GM12878 (cell line): Measurements from ENCODE around the gene B4GALT5. TPM values are rescaled to one million over a fixed set of nuclear protein-coding genes. Genes with fewer than 3 reads are reported as not detected.

Experiments
- BCL3 ChIP-seq: IDR thresholded peaks from 2 replicates; pipeline ENCODE4 v1.6.1; 2011; ENCODE audit warnings: borderline replicate concordance, low read depth, mild to moderate bottlenecking, moderate library complexity, low read length; ENCODE audit not compliant: insufficient read depth, poor library complexity, severe bottlenecking
- CHD2 ChIP-seq: IDR thresholded peaks from 2 replicates; pipeline ENCODE4 v1.6.1; 2011; ENCODE audit warnings: low read depth, low read length, improper control_type of control experiment, borderline replicate concordance
- CREM ChIP-seq: IDR thresholded peaks from 2 replicates; pipeline ENCODE4 v1.6.1; 2014; ENCODE audit warnings: antibody characterized with exemption, low read depth
- MEF2A ChIP-seq: IDR thresholded peaks from 2 replicates; pipeline ENCODE4 v1.6.1; 2011; ENCODE audit warnings: low read depth, mild to moderate bottlenecking, low read length, moderate library complexity; ENCODE audit not compliant: insufficient read depth
- NRF1 ChIP-seq: conservative IDR thresholded peaks from 2 replicates; pipeline ENCODE4 v1.6.1; 2011; ENCODE audit warnings: mild to moderate bottlenecking, low read depth, low read length, improper control_type of control experiment
- RAD21 ChIP-seq: IDR thresholded peaks from 2 replicates; pipeline ENCODE4 v1.6.1; 2011; ENCODE audit warnings: mild to moderate bottlenecking, low read depth, low read length, moderate library complexity; ENCODE audit not compliant: insufficient read depth
- ZNF24 ChIP-seq: fragments of 450-650 bp; IDR thresholded peaks from 2 replicates; pipeline ENCODE4 v1.6.1; 2017; ENCODE audit warnings: antibody characterized with exemption, mild to moderate bottlenecking
- ZNF687 ChIP-seq: fragments of 450-650 bp; IDR thresholded peaks from 2 replicates; pipeline ENCODE4 v1.6.1; 2017; ENCODE audit warnings: mild to moderate bottlenecking, moderate library complexity
- ZZZ3 ChIP-seq: IDR thresholded peaks from 2 replicates; pipeline ENCODE4 v1.6.1; 2011; ENCODE audit warnings: low read depth; ENCODE audit not compliant: control insufficient read depth, insufficient read length
- polyA plus RNA-seq, 11 experiments: library from polyadenylated mRNA; depleted of rRNA in 4 of 11; unstranded in 6 of 11; stranded (reverse) in 5 of 11; fragments of >200 nt; fragmentation: Nextera tagmentation in 4 of 11; fragmentation: Illumina TruSeq in 1 of 11; extraction: Ambion mirVana in 4 of 11; extraction: Trizol in 1 of 11; gene quantifications; 1 replicate in 1 of 11; 2 replicates in 10 of 11; pipeline versions ENCODE4 v1.2.1 to v1.2.3, GENCODE V29; 2011 to 2016; ENCODE audit warnings: inconsistent platforms in 2 of 11, missing spikeins in 2 of 11, low read depth in 1 of 11
- total RNA-seq, 4 experiments: library from RNA; depleted of rRNA in 3 of 4; stranded (reverse); fragments of >200 nt in 3 of 4; fragmentation: Illumina TruSeq in 1 of 4; extraction: Trizol in 1 of 4; gene quantifications; 2 replicates each; pipeline versions ENCODE4 v1.2.1 to v1.2.3, GENCODE V29; 2013 to 2021

The B4GALT5 gene
- total and polyA plus RNA-seq, 10 of the 15 experiments (the other 5 are each of a cell fraction or from before 2014, with no cell fraction given) = 2.0 to 55.5 (median 20.2) TPM

GRCh38 chr20:49664612-49665313 lies 48.9 kb downstream of the B4GALT5 start (continued):
- TF ChIP-seq ZNF687 = no peak
- TF ChIP-seq BCL3 = no peak
- TF ChIP-seq ZNF24 = no peak
- no peak for TF ChIP-seq RAD21
- TF ChIP-seq MEF2A = no peak
- TF ChIP-seq ZZZ3 = no peak
- no peak for TF ChIP-seq CREM
- TF ChIP-seq NRF1 = no peak
- TF ChIP-seq CHD2 = no peak
